Measurements from ENCODE around the gene GARIN1A.

The GARIN1A gene

DNA sequence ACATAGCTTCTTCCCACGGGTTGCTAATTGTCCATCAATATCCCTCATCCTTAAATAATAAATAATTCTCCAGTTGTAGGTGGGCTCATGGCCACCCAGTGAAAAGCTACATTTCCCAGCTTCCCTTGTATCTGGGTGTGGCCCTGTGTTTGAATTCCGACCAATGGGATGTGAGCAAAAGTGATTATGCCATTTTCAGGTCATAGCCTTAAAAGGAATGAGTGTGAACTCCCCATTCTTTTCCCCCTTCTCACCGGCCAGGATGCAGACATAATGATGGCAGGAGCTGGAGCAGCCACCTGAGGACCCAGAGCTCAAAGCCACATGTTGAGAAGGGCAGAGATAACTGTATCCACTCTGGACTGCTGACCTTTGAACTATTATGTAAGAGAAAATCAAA, 36.7 kb downstream of the GARIN1A start:
- no peak for TF ChIP-seq CTCF (IDR thresholded peaks at IDR 0.05; ENCODE audit: borderline replicate concordance, control extremely low read depth, extremely low read depth, insufficient read depth, missing control alignments)
- in situ Hi-C loops (cut with MboI; ENCODE audit: low sequenced_read_pairs, unreplicated experiment): no loop called here
- DNase-seq (ENCODE audit: low spot score): no peak

DNA sequence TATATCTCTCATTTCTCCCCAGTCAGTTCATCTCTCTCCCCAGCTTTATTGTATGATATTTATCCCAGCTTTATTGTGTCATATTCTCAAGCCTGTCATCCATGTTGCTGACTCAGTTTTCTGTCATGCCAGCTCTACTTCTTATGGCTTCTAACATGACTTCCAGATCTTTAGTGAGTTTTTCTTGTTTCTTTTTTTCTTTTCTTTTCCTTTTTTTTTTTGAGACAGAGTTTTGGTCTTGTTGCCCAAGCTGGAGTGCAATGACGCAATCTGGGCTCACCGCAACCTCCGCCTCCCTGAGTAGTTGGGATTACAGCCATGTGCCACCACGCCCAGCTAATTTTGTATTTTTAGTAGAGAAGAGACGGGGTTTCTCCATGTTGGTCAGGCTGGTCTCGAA, 38.4 kb downstream of the GARIN1A start:
- in situ Hi-C loops (cut with MboI; ENCODE audit: low sequenced_read_pairs, unreplicated experiment): no loop called here
- no peak for DNase-seq (ENCODE audit: low spot score)
- no peak for TF ChIP-seq CTCF (IDR thresholded peaks at IDR 0.05; ENCODE audit: borderline replicate concordance, control extremely low read depth, extremely low read depth, insufficient read depth, missing control alignments)

- no peak for TF ChIP-seq CTCF (IDR thresholded peaks at IDR 0.05; ENCODE audit: borderline replicate concordance, control extremely low read depth, extremely low read depth, insufficient read depth, missing control alignments)
- no peak for DNase-seq (ENCODE audit: low spot score)
- in situ Hi-C loops (cut with MboI; ENCODE audit: low sequenced_read_pairs, unreplicated experiment): no loop called here
Observed at GRCh38 chr7:128713794-128714193, 41.7 kb downstream of the GARIN1A start.

- no peak for DNase-seq (ENCODE audit: low spot score)
- in situ Hi-C loops (cut with MboI; ENCODE audit: low sequenced_read_pairs, unreplicated experiment): no loop called here
- TF ChIP-seq CTCF (IDR thresholded peaks at IDR 0.05; ENCODE audit: borderline replicate concordance, control extremely low read depth, extremely low read depth, insufficient read depth, missing control alignments): no peak
Observed at GRCh38 chr7:128714701-128715495, 42.8 kb downstream of the GARIN1A start.

GRCh38 chr7:128718967-128719642, 47.0 kb downstream of the GARIN1A start:
- in situ Hi-C loops (cut with MboI; ENCODE audit: low sequenced_read_pairs, unreplicated experiment): no loop called here
- DNase-seq (ENCODE audit: low spot score): no peak
- no peak for TF ChIP-seq CTCF (IDR thresholded peaks at IDR 0.05; ENCODE audit: borderline replicate concordance, control extremely low read depth, extremely low read depth, insufficient read depth, missing control alignments)

GRCh38 chr7:128721376-128721775, 49.3 kb downstream of the GARIN1A start:
- no peak for DNase-seq (ENCODE audit: low spot score)
- no peak for TF ChIP-seq CTCF (IDR thresholded peaks at IDR 0.05; ENCODE audit: borderline replicate concordance, control extremely low read depth, extremely low read depth, insufficient read depth, missing control alignments)
- in situ Hi-C loops (cut with MboI; ENCODE audit: low sequenced_read_pairs, unreplicated experiment): no loop called here
